Pulmonary artery endothelial cell (primary cell): ENCODE measurements around the gene DNAH14. TPM values are rescaled to one million over a fixed set of nuclear protein-coding genes. Genes with fewer than 3 reads are reported as not detected.

Experiments
- DNase-seq: peaks from one replicate; pipeline ENCODE4 v3.0.0-alpha.2; 2011; ENCODE audit warnings: low read depth, low spot score
- total RNA-seq: library from RNA; depleted of rRNA; stranded (reverse); fragments of >200 nt; gene quantifications from 2 replicates; pipeline ENCODE4 v1.2.3, GENCODE V29; 2014

Gene DNAH14
- total RNA-seq, 1 donor from 2014 or later, result 1.9 TPM

GRCh38 chr1:225396357-225396756 is 466.9 kb downstream of the DNAH14 start:
- DNase-seq, result no peak

GRCh38 chr1:225400968-225401367 is 471.5 kb downstream of the DNAH14 start:
- no peak for DNase-seq

GRCh38 chr1:225406976-225407725 is 477.7 kb downstream of the DNAH14 start:
- no peak for DNase-seq

GRCh38 chr1:225407755-225408154 is 478.3 kb downstream of the DNAH14 start:
- DNase-seq, result no peak

- DNase-seq, result no peak
Observed at GRCh38 chr1:225408249-225408648, 478.8 kb downstream of the DNAH14 start.

GRCh38 chr1:225409051-225409450 is 479.6 kb downstream of the DNAH14 start:
- DNase-seq, result no peak

- no peak for DNase-seq
Observed at GRCh38 chr1:225410036-225410435, 480.6 kb downstream of the DNAH14 start.

GRCh38 chr1:225412321-225412720 is 482.8 kb downstream of the DNAH14 start:
- DNase-seq, result no peak

- DNase-seq, result no peak
Observed at GRCh38 chr1:225412803-225413351, 483.4 kb downstream of the DNAH14 start.

- no peak for DNase-seq
Observed at GRCh38 chr1:225413708-225414375, 484.4 kb downstream of the DNAH14 start.

GRCh38 chr1:225415307-225415706 is 485.8 kb downstream of the DNAH14 start:
- DNase-seq, result no peak

GRCh38 chr1:225415967-225416745 is 486.7 kb downstream of the DNAH14 start:
- no peak for DNase-seq

GRCh38 chr1:225418059-225418458 is 488.6 kb downstream of the DNAH14 start:
- DNase-seq, result no peak

- DNase-seq, result no peak
Observed at GRCh38 chr1:225418598-225418997, 489.1 kb downstream of the DNAH14 start.

GRCh38 chr1:225422031-225422605 is 492.6 kb downstream of the DNAH14 start:
- no peak for DNase-seq

- no peak for DNase-seq
Observed at GRCh38 chr1:225422795-225423517, 493.5 kb downstream of the DNAH14 start.

- DNase-seq, result no peak
Observed at GRCh38 chr1:225423518-225423855, 494.0 kb downstream of the DNAH14 start.

GRCh38 chr1:225424562-225425200 is 495.2 kb downstream of the DNAH14 start:
- no peak for DNase-seq

- no peak for DNase-seq
Observed at GRCh38 chr1:225425201-225425786, 495.8 kb downstream of the DNAH14 start.
